ENCODE results near the gene DEGS2.

DNA sequence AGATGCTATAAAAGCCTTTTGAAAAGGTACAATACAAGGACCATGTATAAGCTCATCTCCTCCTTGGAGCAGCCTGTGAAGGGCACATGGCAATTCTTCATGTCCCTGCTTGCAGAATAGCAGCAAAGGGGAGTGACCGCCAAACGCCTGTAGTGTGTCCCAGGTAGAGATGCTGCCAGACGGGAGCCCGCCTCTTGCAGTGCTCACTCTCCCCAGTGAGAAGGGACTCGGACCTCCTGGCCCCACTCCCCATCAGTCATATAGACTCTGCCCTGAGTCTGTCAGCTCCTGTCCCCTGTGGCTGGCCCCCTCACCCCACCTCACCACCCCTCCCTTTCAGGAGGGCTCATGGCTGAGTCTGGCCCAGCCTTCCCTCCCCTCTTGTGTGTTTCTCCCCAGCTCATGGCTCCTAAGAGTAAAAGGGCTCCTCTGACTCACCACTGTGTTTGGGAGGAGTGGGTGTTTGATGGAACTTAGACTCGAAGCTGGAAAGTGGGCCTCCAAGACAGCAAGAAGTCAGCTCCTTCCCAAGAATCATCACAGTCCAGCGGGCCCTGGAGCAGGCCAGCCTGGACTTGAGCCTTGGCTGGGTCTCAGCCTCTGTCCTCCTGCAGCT is 40.9 kb downstream of the DEGS2 start:
- no peak for TF ChIP-seq PKNOX1 (IDR thresholded peaks at IDR 0.05)
- TF ChIP-seq L3MBTL2 (conservative IDR thresholded peaks at IDR 0.05), result no peak

Data from HEK293T (cell line).